ENCODE measurements around the gene PMFBP1. TPM values are rescaled to one million over a fixed set of nuclear protein-coding genes. Genes with fewer than 3 reads are reported as not detected.

Gene PMFBP1
- polyA plus RNA-seq, 1 of the 3 experiments (the other 2 are of a cell fraction): 0.16 TPM

DNA sequence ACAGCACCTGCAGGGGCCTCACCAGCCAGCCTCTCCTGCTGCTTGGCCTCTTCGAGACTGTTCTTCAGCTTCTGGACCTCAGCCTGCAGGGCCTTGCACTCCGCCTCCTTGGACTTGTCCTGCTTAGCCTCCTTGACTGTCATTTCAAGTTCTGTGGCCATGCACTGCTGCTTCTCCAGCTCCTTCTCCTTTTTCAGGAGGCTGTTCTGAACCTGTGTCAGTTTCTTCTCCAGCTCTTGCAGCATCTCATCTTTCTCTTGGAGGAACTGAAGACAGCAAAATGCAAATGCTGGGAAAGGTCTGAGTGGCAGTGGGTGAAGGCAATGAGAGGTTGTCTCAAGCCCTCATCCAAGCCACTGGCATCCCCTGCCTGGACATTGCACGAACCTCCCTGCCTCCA, 39.2 kb downstream of the PMFBP1 start (continued):
- TF ChIP-seq TAF1 (IDR thresholded peaks at IDR 0.05; ENCODE audit: borderline replicate concordance, low read depth, low read length) (no peak), PBX3 (IDR thresholded peaks at IDR 0.05) (no peak), SIN3A (IDR thresholded peaks at IDR 0.05; ENCODE audit: borderline replicate concordance, low read depth, low read length) (no peak)

DNA sequence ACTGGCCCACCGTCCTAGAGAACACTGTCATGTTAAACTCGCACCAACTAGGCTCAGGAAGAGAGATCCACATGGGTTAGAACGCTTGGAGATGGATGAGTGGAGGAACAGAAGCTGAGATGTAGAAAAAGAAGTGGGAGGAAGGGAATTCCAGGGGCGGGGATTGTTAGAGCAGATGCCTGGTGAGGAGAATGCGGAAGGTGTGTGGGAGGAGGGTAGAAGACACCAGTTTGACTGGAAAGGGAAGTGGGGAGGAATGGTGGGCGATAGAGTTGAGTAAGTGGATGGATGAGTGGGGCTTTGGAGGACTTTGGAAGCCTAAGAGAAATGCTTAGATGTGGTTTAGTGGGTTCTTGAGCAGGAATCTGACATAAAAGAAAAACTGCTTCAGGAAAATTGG, 40.9 kb downstream of the PMFBP1 start:
- WGBS (ENCODE audit: low lambda C conversion rate): 70% methylated on average over 6 of the region's 6 CpGs
- no peak for TF ChIP-seq ELF1 (IDR thresholded peaks at IDR 0.05)
- TF ChIP-seq PBX3 (IDR thresholded peaks at IDR 0.05): no peak
- TF ChIP-seq, protein P1, sequence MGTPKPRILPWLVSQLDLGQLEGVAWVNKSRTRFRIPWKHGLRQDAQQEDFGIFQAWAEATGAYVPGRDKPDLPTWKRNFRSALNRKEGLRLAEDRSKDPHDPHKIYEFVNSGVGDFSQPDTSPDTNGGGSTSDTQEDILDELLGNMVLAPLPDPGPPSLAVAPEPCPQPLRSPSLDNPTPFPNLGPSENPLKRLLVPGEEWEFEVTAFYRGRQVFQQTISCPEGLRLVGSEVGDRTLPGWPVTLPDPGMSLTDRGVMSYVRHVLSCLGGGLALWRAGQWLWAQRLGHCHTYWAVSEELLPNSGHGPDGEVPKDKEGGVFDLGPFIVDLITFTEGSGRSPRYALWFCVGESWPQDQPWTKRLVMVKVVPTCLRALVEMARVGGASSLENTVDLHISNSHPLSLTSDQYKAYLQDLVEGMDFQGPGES (IDR thresholded peaks at IDR 0.05; ENCODE audit: low read depth, low read length): no peak
- POLR2A ChIA-PET: no interaction called here
- Histone ChIP-seq H3K27ac (ENCODE audit: low read depth in 2 of 2, low read length in 1 of 2) (no peak overlapping the region), H2AFZ (ENCODE audit: low read depth) (no peak overlapping the region), H3K9me3 (no peaks in the 10 kb centered on the region), H3K4me1 (ENCODE audit: control insufficient read depth in 1 of 2, insufficient read depth in 2 of 2, low read depth in 1 of 2, low read length in 1 of 2) (peaks cover 0 to 5% of the 10 kb centered on the region in 2 experiments; a peak in 1 of 4 replicates), H3K4me3 (ENCODE audit: low read depth in 2 of 2, low read length in 1 of 2) (no peak overlapping the region), H3K36me3 (replicated peaks in 1 of 2; ENCODE audit: control insufficient read depth in 1 of 2, insufficient read depth in 2 of 2, low read length in 1 of 2) (no peaks in the 10 kb centered on the region), H3K79me2 (ENCODE audit: insufficient read depth) (no peaks in the 10 kb centered on the region), H3K9me2 (no peaks in the 10 kb centered on the region), H3K27me3 (ENCODE audit: insufficient read depth) (no peaks in the 10 kb centered on the region), H3K4me2 (no peak overlapping the region), H3K9ac (no peak overlapping the region), H3F3A (replicated peaks; ENCODE audit: insufficient read depth) (no peaks in the 10 kb centered on the region), H4K20me1 (ENCODE audit: insufficient read depth) (no peaks in the 10 kb centered on the region)
- no peak for DNase-seq
- CTCF ChIA-PET: no interaction called here

- Histone ChIP-seq H3K27me3 (ENCODE audit: insufficient read depth) (no peaks in the 10 kb centered on the region), H3K9me3 (no peaks in the 10 kb centered on the region), H3K9me2 (no peaks in the 10 kb centered on the region), H2AFZ (ENCODE audit: low read depth) (no peak overlapping the region), H3F3A (replicated peaks; ENCODE audit: insufficient read depth) (no peaks in the 10 kb centered on the region), H3K79me2 (ENCODE audit: insufficient read depth) (no peaks in the 10 kb centered on the region), H4K20me1 (ENCODE audit: insufficient read depth) (no peaks in the 10 kb centered on the region), H3K27ac (ENCODE audit: low read depth in 2 of 2, low read length in 1 of 2) (no peak overlapping the region), H3K4me2 (no peak overlapping the region), H3K4me3 (ENCODE audit: low read depth in 2 of 2, low read length in 1 of 2) (no peak overlapping the region), H3K4me1 (ENCODE audit: control insufficient read depth in 1 of 2, insufficient read depth in 2 of 2, low read depth in 1 of 2, low read length in 1 of 2) (peaks cover 0 to 7% of the 10 kb centered on the region in 2 experiments; a peak in 1 of 4 replicates), H3K36me3 (replicated peaks in 1 of 2; ENCODE audit: control insufficient read depth in 1 of 2, insufficient read depth in 2 of 2, low read length in 1 of 2) (no peaks in the 10 kb centered on the region), H3K9ac (no peak overlapping the region)
- no peak for DNase-seq
- TF ChIP-seq YY1 (IDR thresholded peaks at IDR 0.05; ENCODE audit: low read depth) (no peak), MXI1 (IDR thresholded peaks at IDR 0.05; ENCODE audit: low read depth, low read length) (no peak), EZH2phosphoT487 (IDR thresholded peaks at IDR 0.05; ENCODE audit: borderline replicate concordance, low read depth) (no peak), SIN3A (IDR thresholded peaks at IDR 0.05; ENCODE audit: borderline replicate concordance, low read depth, low read length) (no peak), CHD2 (IDR thresholded peaks at IDR 0.05; ENCODE audit: low read length, partially characterized antibody) (no peak), NRF1 (IDR thresholded peaks at IDR 0.05; ENCODE audit: low read depth, low read length) (no peak)
- TF ChIP-seq, protein P1 (IDR thresholded peaks at IDR 0.05; ENCODE audit: low read depth, low read length): no peak
- TF ChIP-seq, protein P2, sequence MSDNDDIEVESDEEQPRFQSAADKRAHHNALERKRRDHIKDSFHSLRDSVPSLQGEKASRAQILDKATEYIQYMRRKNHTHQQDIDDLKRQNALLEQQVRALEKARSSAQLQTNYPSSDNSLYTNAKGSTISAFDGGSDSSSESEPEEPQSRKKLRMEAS (IDR thresholded peaks at IDR 0.05; ENCODE audit: low read depth): no peak
- 65% methylated on average over 7 of the region's 7 CpGs for WGBS (ENCODE audit: low lambda C conversion rate)
- POLR2A ChIA-PET: interaction anchor here (0.6 kb wide), 1 partner anchor 17 kb away, joined by 4 read pairs; no protein-coding TSS in a partner anchor
- CTCF ChIA-PET: interaction anchor here (2.5 to 4.7 kb wide), 2 partner anchors 20 to 337 kb away, joined by 9 to 15 read pairs; no protein-coding TSS in a partner anchor
Measured at GRCh38 chr16:72129976-72130656, 41.8 kb downstream of the PMFBP1 start.
